ENCODE data around the gene TNFSF8. TPM values are rescaled to one million over a fixed set of nuclear protein-coding genes. Genes with fewer than 3 reads are reported as not detected.

TNFSF8 gene
- polyA plus RNA-seq, 1 experiment: not detected

DNA sequence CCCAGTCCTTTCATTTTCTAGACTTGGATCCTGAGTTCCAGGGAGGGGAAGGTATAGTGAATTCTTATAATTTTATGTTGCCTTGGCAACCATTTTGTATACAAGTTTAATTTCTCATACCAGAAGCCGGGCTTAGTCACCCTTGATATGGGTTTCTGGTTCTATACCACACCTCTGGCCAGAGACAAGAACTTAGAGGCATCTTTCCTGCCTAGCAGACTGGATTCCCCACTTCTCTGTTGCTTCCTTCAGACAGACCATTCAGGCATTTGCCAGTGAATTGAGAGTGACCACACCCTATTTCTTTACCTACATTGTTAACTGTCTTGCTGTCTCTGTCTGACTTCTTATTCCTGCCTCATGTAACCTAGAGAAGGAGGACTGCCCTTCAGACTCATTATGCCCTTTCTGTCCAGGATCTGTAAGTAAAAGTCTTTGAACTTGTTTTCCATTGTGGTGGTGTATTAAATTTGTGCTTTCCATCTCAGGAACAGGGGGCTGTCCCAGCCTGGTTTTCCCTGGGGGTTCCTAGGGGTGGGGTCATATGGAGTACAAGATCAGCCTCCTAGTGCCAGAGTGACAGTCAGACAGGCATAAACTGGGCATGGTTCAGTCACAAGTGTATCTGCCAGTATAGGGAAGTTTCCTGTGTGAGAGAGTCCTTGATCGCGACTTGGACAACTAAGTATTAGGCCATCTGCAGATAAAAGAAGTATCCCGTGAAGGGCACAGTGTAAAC is 27.4 kb downstream of the TNFSF8 start:
- ChIA-PET POLR2A (no interaction called here), CTCF (interaction anchor here (1.5 kb wide), 1 partner anchor 163 kb away, joined by 3 read pairs; no protein-coding TSS in a partner anchor)
- TF ChIP-seq, protein P1, sequence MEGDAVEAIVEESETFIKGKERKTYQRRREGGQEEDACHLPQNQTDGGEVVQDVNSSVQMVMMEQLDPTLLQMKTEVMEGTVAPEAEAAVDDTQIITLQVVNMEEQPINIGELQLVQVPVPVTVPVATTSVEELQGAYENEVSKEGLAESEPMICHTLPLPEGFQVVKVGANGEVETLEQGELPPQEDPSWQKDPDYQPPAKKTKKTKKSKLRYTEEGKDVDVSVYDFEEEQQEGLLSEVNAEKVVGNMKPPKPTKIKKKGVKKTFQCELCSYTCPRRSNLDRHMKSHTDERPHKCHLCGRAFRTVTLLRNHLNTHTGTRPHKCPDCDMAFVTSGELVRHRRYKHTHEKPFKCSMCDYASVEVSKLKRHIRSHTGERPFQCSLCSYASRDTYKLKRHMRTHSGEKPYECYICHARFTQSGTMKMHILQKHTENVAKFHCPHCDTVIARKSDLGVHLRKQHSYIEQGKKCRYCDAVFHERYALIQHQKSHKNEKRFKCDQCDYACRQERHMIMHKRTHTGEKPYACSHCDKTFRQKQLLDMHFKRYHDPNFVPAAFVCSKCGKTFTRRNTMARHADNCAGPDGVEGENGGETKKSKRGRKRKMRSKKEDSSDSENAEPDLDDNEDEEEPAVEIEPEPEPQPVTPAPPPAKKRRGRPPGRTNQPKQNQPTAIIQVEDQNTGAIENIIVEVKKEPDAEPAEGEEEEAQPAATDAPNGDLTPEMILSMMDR (IDR thresholded peaks at IDR 0.05; ENCODE audit: insufficient read depth, low read depth, low read length): no peak
- no peak for DNase-seq (ENCODE audit: low read depth)
- Histone ChIP-seq H3K36me3 (ENCODE audit: control insufficient read depth, insufficient read depth, low read length) (no peaks in the 10 kb centered on the region), H3K27me3 (ENCODE audit: control insufficient read depth, insufficient read depth, low read length) (no peaks in the 10 kb centered on the region), H3K4me3 (ENCODE audit: low read depth, low read length) (no peak overlapping the region)

DNA sequence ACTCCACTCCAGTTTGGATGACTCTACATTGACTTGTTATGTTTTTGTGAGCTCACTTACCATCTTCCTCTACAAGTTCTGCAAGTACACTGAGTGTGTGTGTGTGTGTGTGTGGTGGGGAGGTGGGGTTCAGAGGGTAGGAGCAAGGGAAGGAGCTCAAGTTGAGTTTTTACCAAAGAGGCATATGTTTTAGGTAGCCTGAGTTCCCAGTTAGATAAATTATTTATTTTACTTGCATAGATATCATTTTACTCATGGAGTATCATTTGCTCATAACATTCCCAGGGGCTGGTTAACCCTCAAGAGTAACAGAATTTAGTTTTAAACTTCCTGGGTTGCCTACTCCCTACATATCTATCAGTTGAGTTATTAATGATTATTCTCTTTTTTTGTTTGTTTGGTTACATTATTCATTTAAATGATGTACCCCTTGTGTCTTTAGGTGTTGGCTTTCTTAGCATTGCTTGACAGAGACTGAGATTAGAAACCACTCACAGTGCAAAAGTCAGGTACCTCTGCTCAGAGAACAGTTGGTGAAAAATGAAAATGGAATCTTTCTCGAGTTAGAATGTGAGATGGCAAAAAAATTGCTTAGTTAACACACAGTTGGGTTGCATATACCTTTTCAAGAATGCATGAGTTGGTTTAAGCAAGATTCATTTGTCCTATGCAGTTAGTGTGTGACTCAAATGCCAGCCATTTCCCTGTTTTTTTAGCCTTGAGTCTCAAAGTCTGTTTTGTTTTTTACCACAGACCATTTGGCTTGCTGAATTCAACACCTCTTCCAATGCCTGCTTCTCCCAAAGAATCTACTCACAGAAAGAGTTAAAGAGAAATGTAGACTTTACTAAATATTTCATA is 29.2 kb downstream of the TNFSF8 start:
- H3K27me3 ChIP-seq (ENCODE audit: control insufficient read depth, insufficient read depth, low read length): no peaks in the 10 kb centered on the region
- CTCF ChIA-PET: interaction anchor here (1.2 to 5.1 kb wide), 2 partner anchors 9 to 220 kb away, joined by 5 to 29 read pairs; partner anchors contain the start of gene TEX48
- DNase-seq (ENCODE audit: low read depth): no peak
- no peak overlapping the region for H3K4me3 ChIP-seq (ENCODE audit: low read depth, low read length)
- TF ChIP-seq, protein P1 (IDR thresholded peaks at IDR 0.05; ENCODE audit: insufficient read depth, low read depth, low read length): no peak
- POLR2A ChIA-PET: no interaction called here
- no peaks in the 10 kb centered on the region for H3K36me3 ChIP-seq (ENCODE audit: control insufficient read depth, insufficient read depth, low read length)

DNA sequence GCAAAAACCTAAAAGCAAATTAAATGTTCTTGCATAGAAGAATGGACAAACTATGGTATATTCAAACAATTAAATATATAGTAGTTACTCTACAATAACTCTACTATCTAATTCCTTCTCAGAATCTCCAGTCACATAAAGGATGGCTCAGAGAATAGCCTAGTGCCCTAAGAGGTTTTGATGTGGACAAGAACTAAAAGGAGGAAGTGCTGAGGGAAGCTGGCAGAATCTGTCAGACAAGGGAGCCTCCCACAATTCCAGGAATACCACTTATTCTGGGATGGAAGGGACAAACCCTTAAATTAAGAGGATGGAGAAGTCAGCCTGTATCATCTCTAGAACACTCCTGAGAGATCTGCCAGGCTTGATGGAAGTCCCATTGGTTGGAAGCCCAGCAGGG is 30.4 kb downstream of the TNFSF8 start:
- POLR2A ChIA-PET: no interaction called here
- TF ChIP-seq, protein P1 (IDR thresholded peaks at IDR 0.05; ENCODE audit: insufficient read depth, low read depth, low read length): no peak
- CTCF ChIA-PET: interaction anchor here (0.6 to 5.1 kb wide), 3 partner anchors 11 to 219 kb away, joined by 3 to 29 read pairs (median 5); partner anchors contain the start of gene TEX48

DNA sequence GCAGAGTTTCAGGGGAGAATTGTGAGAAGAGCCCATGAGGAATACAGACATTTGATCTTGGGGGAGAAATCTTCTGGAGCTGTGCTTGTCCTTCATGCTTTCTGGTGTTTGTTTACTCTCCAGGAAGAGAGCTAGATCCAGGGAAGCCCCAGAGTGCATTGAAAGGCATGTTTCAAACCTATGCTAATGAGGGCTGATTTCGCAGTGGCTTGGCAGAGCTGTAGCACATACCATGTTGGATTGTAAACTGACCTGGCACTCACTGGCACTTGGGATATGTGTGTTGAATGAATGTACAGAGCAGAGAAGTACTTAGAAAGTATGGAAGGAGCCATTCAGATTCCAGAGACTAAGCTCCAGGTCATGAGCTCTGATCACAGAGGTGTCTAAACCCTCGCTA is 30.9 kb downstream of the TNFSF8 start:
- DNase-seq (ENCODE audit: low read depth): no peak
- ChIA-PET POLR2A (no interaction called here), CTCF (interaction anchor here (0.6 to 5.1 kb wide), 4 partner anchors 8 to 218 kb away, joined by 3 to 29 read pairs (median 4); partner anchors contain the start of gene TEX48)
- TF ChIP-seq, protein P1 (IDR thresholded peaks at IDR 0.05; ENCODE audit: insufficient read depth, low read depth, low read length): no peak
- Histone ChIP-seq H3K27me3 (ENCODE audit: control insufficient read depth, insufficient read depth, low read length) (no peaks in the 10 kb centered on the region), H3K36me3 (ENCODE audit: control insufficient read depth, insufficient read depth, low read length) (no peaks in the 10 kb centered on the region), H3K4me3 (ENCODE audit: low read depth, low read length) (no peak overlapping the region)

More for the DNA sequence above, 30.4 kb downstream of the TNFSF8 start:
- H3K27me3 ChIP-seq (ENCODE audit: control insufficient read depth, insufficient read depth, low read length): no peaks in the 10 kb centered on the region
- no peak for DNase-seq (ENCODE audit: low read depth)
- H3K4me3 ChIP-seq (ENCODE audit: low read depth, low read length): no peak overlapping the region
- H3K36me3 ChIP-seq (ENCODE audit: control insufficient read depth, insufficient read depth, low read length): no peaks in the 10 kb centered on the region

DNA sequence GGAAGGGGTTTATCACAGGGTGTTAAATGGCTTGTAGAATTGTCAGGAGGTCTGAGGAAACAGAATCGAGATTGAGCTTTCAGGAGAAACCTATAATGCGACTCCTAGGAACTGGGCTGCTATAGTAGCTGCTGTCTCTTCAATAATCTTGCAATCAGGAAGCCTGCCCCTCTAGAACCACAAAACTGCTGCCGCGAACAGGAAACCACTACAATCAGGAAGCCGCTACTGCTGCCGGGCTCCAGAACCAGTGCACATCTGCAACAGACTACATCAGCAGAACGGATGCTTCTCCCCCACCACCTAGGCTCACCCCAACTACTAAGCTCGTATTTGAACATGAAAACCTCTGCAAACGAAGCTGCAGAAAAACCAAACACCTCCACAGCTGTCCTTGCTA is 31.6 kb downstream of the TNFSF8 start:
- TF ChIP-seq, protein P1 (IDR thresholded peaks at IDR 0.05; ENCODE audit: insufficient read depth, low read depth, low read length): no peak
- H3K4me3 ChIP-seq (ENCODE audit: low read depth, low read length): no peak overlapping the region
- POLR2A ChIA-PET: no interaction called here
- H3K36me3 ChIP-seq (ENCODE audit: control insufficient read depth, insufficient read depth, low read length): no peaks in the 10 kb centered on the region
- DNase-seq (ENCODE audit: low read depth): no peak
- no peaks in the 10 kb centered on the region for H3K27me3 ChIP-seq (ENCODE audit: control insufficient read depth, insufficient read depth, low read length)
- CTCF ChIA-PET: interaction anchor here (0.8 to 5.1 kb wide), 4 partner anchors 8 to 217 kb away, joined by 3 to 29 read pairs (median 4); partner anchors contain the start of gene TEX48

All from BJ (cell line).